Fibroblast of lung (primary cell): ENCODE results near the gene TJP3. TPM values are rescaled to one million over a fixed set of nuclear protein-coding genes. Genes with fewer than 3 reads are reported as not detected.

Experiments used
- DNase-seq, 2 donors: peaks; one replicate each; pipeline versions ENCODE4 v3.0.0 to v3.0.0-alpha.2; 2010; ENCODE audit warnings: low read depth in 2 of 2
- H2AFZ ChIP-seq: 2 replicates; pipeline ENCODE4 v1.5.1; 2012; ENCODE audit warnings: low read length, control low read depth, inconsistent platforms
- H3K27ac ChIP-seq: 2 replicates; pipeline ENCODE4 v1.5.1; 2011; ENCODE audit warnings: low read length, control low read depth; ENCODE audit not compliant: insufficient read depth
- H3K27me3 ChIP-seq: 2 replicates; pipeline ENCODE4 v1.5.1; 2011; ENCODE audit warnings: mild to moderate bottlenecking, low read length; ENCODE audit not compliant: control insufficient read depth, insufficient read depth
- H3K36me3 ChIP-seq: 2 replicates; pipeline ENCODE4 v1.5.1; 2011; ENCODE audit warnings: low read length; ENCODE audit not compliant: control insufficient read depth, insufficient read depth
- H3K4me1 ChIP-seq: 2 replicates; pipeline ENCODE4 v1.5.1; 2011; ENCODE audit warnings: low read length; ENCODE audit not compliant: control insufficient read depth, insufficient read depth; ENCODE audit errors: extremely low read depth
- H3K4me2 ChIP-seq: 2 replicates; pipeline ENCODE4 v1.5.1; 2011; ENCODE audit warnings: low read length, control low read depth; ENCODE audit not compliant: insufficient read depth; ENCODE audit errors: extremely low read depth
- H3K4me3 ChIP-seq, 4 experiments: fragments of 200-600 bp in 1 of 4; sonication (generic) in 1 of 4; replicated peaks in 1 of 4; 2 replicates each; pipeline ENCODE4 v1.5.1; 2011 to 2016; ENCODE audit warnings: low read length in 4 of 4, low read depth in 3 of 4, mild to moderate bottlenecking in 3 of 4, control low read depth in 2 of 4, inconsistent platforms in 1 of 4, mixed read lengths in 1 of 4; ENCODE audit not compliant: insufficient read depth in 1 of 4; ENCODE audit errors: control extremely low read depth in 1 of 4
- H3K79me2 ChIP-seq: 2 replicates; pipeline ENCODE4 v1.5.1; 2012; ENCODE audit warnings: mild to moderate bottlenecking, low read length, inconsistent platforms; ENCODE audit not compliant: control insufficient read depth, insufficient read depth
- H3K9ac ChIP-seq: 2 replicates; pipeline ENCODE4 v1.5.1; 2011; ENCODE audit warnings: mild to moderate bottlenecking, low read length, control low read depth; ENCODE audit not compliant: insufficient read depth
- H3K9me3 ChIP-seq: 2 replicates; pipeline ENCODE4 v1.5.1; 2012; ENCODE audit warnings: low read depth, low read length; ENCODE audit not compliant: control insufficient read depth, insufficient read depth
- H4K20me1 ChIP-seq: 2 replicates; pipeline ENCODE4 v1.5.1; 2011; ENCODE audit warnings: low read length; ENCODE audit not compliant: control insufficient read depth, insufficient read depth; ENCODE audit errors: extremely low read depth
- EZH2 ChIP-seq: IDR thresholded peaks from 2 replicates; pipeline ENCODE4 v1.5.1; 2012; ENCODE audit warnings: low read length, control low read depth, mild to moderate bottlenecking; ENCODE audit errors: missing control alignments
- polyA plus RNA-seq, 2 donors: library from polyadenylated mRNA; depleted of rRNA in 1 of 2; stranded (reverse) in 1 of 2; unstranded in 1 of 2; fragments of >200 nt; gene quantifications; 2 replicates each; pipeline ENCODE4 v1.2.1, GENCODE V29; 2011 to 2012; ENCODE audit warnings: missing spikeins in 1 of 2
- total RNA-seq: library from RNA; depleted of rRNA; stranded (reverse); fragments of >200 nt; gene quantifications from 2 replicates; pipeline ENCODE4 v1.2.1, GENCODE V29; 2014
- TF ChIP-seq, protein P1 (sequence below), 2 donors: IDR thresholded peaks in 1 of 2; conservative IDR thresholded peaks in 1 of 2; 1 replicate in 1 of 2; 2 replicates in 1 of 2; pipeline ENCODE4 v1.5.1; 2011 to 2012; ENCODE audit warnings: low read length in 2 of 2, control low read depth in 1 of 2, inconsistent platforms in 1 of 2, low read depth in 1 of 2, mild to moderate bottlenecking in 1 of 2

The TJP3 gene
- total and polyA plus RNA-seq, 2 donors (not counting 1 experiment from before 2014, with no cell fraction given): not detected

- Histone ChIP-seq H3K4me1 (no peaks in the 10 kb centered on the region), H3K79me2 (no peaks in the 10 kb centered on the region), H3K4me2 (no peak overlapping the region), H3K36me3 (no peaks in the 10 kb centered on the region), H3K27me3 (peaks cover 2% of the 10 kb centered on the region), H4K20me1 (no peaks in the 10 kb centered on the region), H3K9ac (no peak overlapping the region), H2AFZ (no peak overlapping the region), H3K4me3 (no peak overlapping the region), H3K9me3 (no peaks in the 10 kb centered on the region), H3K27ac (no peak overlapping the region)
- DNase-seq: no peak
- TF ChIP-seq EZH2: no peak
- TF ChIP-seq, protein P1, sequence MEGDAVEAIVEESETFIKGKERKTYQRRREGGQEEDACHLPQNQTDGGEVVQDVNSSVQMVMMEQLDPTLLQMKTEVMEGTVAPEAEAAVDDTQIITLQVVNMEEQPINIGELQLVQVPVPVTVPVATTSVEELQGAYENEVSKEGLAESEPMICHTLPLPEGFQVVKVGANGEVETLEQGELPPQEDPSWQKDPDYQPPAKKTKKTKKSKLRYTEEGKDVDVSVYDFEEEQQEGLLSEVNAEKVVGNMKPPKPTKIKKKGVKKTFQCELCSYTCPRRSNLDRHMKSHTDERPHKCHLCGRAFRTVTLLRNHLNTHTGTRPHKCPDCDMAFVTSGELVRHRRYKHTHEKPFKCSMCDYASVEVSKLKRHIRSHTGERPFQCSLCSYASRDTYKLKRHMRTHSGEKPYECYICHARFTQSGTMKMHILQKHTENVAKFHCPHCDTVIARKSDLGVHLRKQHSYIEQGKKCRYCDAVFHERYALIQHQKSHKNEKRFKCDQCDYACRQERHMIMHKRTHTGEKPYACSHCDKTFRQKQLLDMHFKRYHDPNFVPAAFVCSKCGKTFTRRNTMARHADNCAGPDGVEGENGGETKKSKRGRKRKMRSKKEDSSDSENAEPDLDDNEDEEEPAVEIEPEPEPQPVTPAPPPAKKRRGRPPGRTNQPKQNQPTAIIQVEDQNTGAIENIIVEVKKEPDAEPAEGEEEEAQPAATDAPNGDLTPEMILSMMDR (conservative IDR thresholded peaks at IDR 0.05 in 1 of 2, IDR thresholded peaks at IDR 0.05 in 1 of 2; ENCODE audit: low read depth in 1 of 2, low read length in 2 of 2): no peak
These were observed 77.3 kb downstream of the TJP3 start for GRCh38 chr19:3785451-3785937.

DNA sequence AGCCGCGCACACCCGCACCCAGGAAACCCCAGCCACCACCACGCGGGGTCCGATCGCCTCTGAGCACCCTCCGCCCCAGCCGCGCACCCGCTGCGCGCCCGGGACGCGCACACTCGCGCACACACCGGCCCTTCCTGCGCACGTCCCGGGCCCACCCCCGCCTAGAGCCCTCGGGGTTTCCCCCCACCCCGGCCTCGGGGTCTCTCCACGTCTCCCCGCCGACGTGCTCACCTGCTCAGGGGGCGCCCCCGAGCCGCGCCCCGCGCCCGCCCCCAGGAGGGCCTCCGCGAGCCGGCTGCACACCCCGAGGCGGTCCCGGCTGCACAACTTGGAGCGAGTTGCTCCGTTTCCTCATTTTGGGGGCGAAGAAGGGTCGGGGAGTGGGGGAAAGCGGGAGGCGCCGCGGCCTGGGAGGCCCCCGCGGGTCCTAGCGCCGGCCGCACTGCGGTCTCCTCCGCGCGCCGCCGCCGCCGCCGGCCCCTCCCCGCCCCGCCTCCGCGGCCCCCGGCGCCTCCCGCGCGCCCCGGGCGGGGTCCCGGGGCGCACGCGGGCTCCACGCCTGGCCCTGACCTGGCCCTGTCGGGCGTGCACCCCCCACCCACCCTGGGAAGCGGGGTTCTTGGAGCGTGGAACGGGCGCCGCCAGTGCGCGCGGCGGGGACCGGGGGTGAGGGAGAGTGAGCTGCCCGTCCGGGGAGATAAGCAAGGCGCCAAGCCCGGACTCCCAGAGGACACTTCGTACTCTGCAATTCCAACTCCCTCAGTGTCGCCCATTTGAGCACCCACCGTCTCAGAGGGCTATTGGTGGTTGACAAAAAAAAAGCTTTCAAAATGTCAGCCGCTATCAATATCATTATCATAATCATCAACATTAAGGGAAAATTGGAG is 78.0 kb downstream of the TJP3 start, which contains the start of gene MATK:
TSS of gene MATK (minus strand) at position 444 of the 887 bp plus-strand sequence. CDS start 1,246 bp downstream, outside the sequence.
- Histone ChIP-seq H3K36me3 (no peaks in the 10 kb centered on the region), H3K27me3 (peaks cover 2% of the 10 kb centered on the region), H3K4me2 (no peak within 1 kb of the TSS), H4K20me1 (no peaks in the 10 kb centered on the region), H3K9ac (no peak within 1 kb of the TSS), H2AFZ (no peak within 1 kb of the TSS), H3K4me3 (no peak within 1 kb of the TSS), H3K4me1 (no peaks in the 10 kb centered on the region), H3K9me3 (no peaks in the 10 kb centered on the region), H3K79me2 (no peaks in the 10 kb centered on the region), H3K27ac (no peak within 1 kb of the TSS)
- no peak for DNase-seq
- no peak for TF ChIP-seq EZH2

GRCh38 chr19:3788996-3789778 is 81.0 kb downstream of the TJP3 start:
- Histone ChIP-seq H2AFZ (no peak overlapping the region), H3K27me3 (peaks cover 2% of the 10 kb centered on the region), H4K20me1 (no peaks in the 10 kb centered on the region), H3K9ac (no peak overlapping the region), H3K4me3 (no peak overlapping the region), H3K4me2 (no peak overlapping the region), H3K4me1 (no peaks in the 10 kb centered on the region), H3K79me2 (no peaks in the 10 kb centered on the region), H3K9me3 (no peaks in the 10 kb centered on the region), H3K27ac (no peak overlapping the region), H3K36me3 (no peaks in the 10 kb centered on the region)
- DNase-seq: no peak
- TF ChIP-seq EZH2: no peak
- TF ChIP-seq, protein P1 (conservative IDR thresholded peaks at IDR 0.05 in 1 of 2, IDR thresholded peaks at IDR 0.05 in 1 of 2; ENCODE audit: low read depth in 1 of 2, low read length in 2 of 2): no peak
